Activated T-helper 2 cell treated with anti-CD3 and anti-CD28 coated beads, Interferon-gamma antibody, Interleukin-2, Interleukin-4, amounts not matched to agents 10 μg/mL and 5 μg/mL and 100 μg/mL, durations not matched to agents 14 hours and 24 hours and 36 hours (primary cell): ENCODE measurements around the gene SUMO3. TPM values are rescaled to one million over a fixed set of nuclear protein-coding genes. Genes with fewer than 3 reads are reported as not detected.

Experiments
- DNase-seq: peaks from one replicate; pipeline ENCODE4 v3.0.0; 2021; ENCODE audit warnings: low spot score
- H3K27ac Mint-ChIP-seq: one replicate; pipeline ENCODE4 v1.8.0; 2021; ENCODE audit warnings: mixed read lengths
- H3K27me3 Mint-ChIP-seq: one replicate; pipeline ENCODE4 v1.8.0; 2021; ENCODE audit warnings: low read depth, mixed read lengths
- H3K36me3 Mint-ChIP-seq: one replicate; pipeline ENCODE4 v1.8.0; 2021; ENCODE audit warnings: low read depth, mixed read lengths
- H3K4me1 Mint-ChIP-seq: one replicate; pipeline ENCODE4 v1.8.0; 2021; ENCODE audit warnings: low read depth, mixed read lengths
- H3K4me3 Mint-ChIP-seq: one replicate; pipeline ENCODE4 v1.8.0; 2021; ENCODE audit warnings: low read depth, mild to moderate bottlenecking, moderate library complexity, mixed read lengths
- H3K9me3 Mint-ChIP-seq: one replicate; pipeline ENCODE4 v1.8.0; 2021; ENCODE audit warnings: mixed read lengths
- intact Hi-C: fragments of 100-400 bp; cut with micrococcal nuclease; formaldehyde crosslinking; loops from one replicate; pipeline ENCODE4 v1.15.1; 2023
- total RNA-seq: library from RNA; stranded (reverse); gene quantifications from 2 replicates; pipeline ENCODE4 v1.2.3, GENCODE V29; 2022

Gene SUMO3
- total RNA-seq, 1 donor from 2014 or later: 87.0 TPM

DNA sequence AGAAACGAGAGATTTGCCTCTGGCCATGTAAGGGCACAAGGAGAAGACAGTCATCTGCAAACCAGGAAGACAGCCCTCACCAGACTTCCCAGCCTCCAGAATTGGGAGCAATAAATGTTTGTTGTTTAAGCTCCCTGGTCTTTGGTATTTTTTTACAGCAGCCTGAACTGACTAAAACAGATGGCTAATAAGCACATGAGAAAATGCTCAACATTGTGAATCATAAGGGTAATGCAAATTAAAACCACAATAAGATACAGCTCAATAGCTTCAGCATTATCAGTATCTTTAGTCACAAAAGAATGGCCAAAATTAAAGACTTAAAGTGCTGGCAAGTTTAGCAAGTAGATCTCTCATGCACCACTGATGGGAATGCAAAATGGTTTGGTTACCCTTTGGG lies 28.0 kb downstream of the SUMO3 start:
- Mint-ChIP-seq H3K4me3 (no peak overlapping the region), H3K9me3 (no peaks in the 10 kb centered on the region), H3K27me3 (no peaks in the 10 kb centered on the region), H3K27ac (no peak overlapping the region), H3K4me1 (peaks cover 30% of the 10 kb centered on the region), H3K36me3 (peaks cover 47% of the 10 kb centered on the region)
- intact Hi-C loops: no loop called here
- no peak for DNase-seq

GRCh38 chr21:44785620-44786335 lies 32.1 kb downstream of the SUMO3 start:
- H3K27ac Mint-ChIP-seq: no peak overlapping the region
- H3K9me3 Mint-ChIP-seq: no peaks in the 10 kb centered on the region
- H3K4me1 Mint-ChIP-seq: peaks cover 18% of the 10 kb centered on the region
- H3K4me3 Mint-ChIP-seq: no peak overlapping the region
- no peaks in the 10 kb centered on the region for H3K27me3 Mint-ChIP-seq
- peaks cover 38% of the 10 kb centered on the region for H3K36me3 Mint-ChIP-seq
- intact Hi-C loops: no loop called here
- DNase-seq: no peak

- no peak overlapping the region for H3K4me3 Mint-ChIP-seq
- H3K9me3 Mint-ChIP-seq: no peaks in the 10 kb centered on the region
- DNase-seq: no peak
- intact Hi-C loops: no loop called here
- H3K36me3 Mint-ChIP-seq: peaks cover 34% of the 10 kb centered on the region
- H3K27ac Mint-ChIP-seq: no peak overlapping the region
- peaks cover 16% of the 10 kb centered on the region for H3K4me1 Mint-ChIP-seq
- no peaks in the 10 kb centered on the region for H3K27me3 Mint-ChIP-seq
Observed at GRCh38 chr21:44784810-44785209, 33.1 kb downstream of the SUMO3 start.

- intact Hi-C loops: no loop called here
- H3K36me3 Mint-ChIP-seq: peaks cover 35% of the 10 kb centered on the region
- no peak overlapping the region for H3K27ac Mint-ChIP-seq
- no peaks in the 10 kb centered on the region for H3K9me3 Mint-ChIP-seq
- DNase-seq: no peak
- H3K27me3 Mint-ChIP-seq: no peaks in the 10 kb centered on the region
- H3K4me1 Mint-ChIP-seq: peaks cover 15% of the 10 kb centered on the region
- no peak overlapping the region for H3K4me3 Mint-ChIP-seq
Observed at GRCh38 chr21:44783020-44783696, 34.7 kb downstream of the SUMO3 start.

DNA sequence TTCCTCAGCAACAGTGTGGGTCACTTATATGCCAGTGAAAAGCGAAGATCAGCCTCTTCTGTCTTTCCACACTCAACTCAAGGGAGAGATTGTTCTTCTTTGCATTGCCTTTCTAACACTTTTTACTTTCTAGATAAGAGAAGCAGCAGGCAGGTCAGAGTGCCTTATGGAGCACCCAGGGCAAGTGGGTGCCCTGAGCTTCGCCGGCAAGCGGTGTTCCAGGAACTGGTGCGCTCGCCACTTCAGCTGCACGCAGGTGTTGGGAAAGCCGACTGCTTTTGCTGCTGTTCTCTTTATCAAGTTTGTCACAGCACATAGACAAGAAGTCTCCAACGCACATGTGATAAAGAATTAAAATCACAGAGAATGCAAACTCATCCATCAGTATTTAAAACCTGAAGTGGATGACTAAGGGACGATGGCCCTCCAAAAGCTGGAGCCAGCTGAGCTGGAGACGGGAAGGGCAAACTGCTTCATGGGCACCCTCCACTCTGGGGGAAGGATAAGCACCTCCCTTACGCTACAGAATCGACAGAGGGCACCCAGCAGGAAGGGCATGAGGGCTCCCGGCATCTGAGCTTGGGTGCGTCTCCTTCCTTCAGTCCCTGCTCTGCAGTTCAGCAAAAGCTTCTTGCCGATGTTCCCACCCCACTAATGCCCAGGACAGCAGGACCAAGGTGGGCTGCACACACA lies 36.9 kb downstream of the SUMO3 start:
- H3K4me1 Mint-ChIP-seq: peaks cover 17% of the 10 kb centered on the region
- no peaks in the 10 kb centered on the region for H3K9me3 Mint-ChIP-seq
- no peak overlapping the region for H3K4me3 Mint-ChIP-seq
- peaks cover 42% of the 10 kb centered on the region for H3K36me3 Mint-ChIP-seq
- intact Hi-C loops: no loop called here
- DNase-seq: no peak
- no peak overlapping the region for H3K27ac Mint-ChIP-seq
- H3K27me3 Mint-ChIP-seq: no peaks in the 10 kb centered on the region

- peaks cover 42% of the 10 kb centered on the region for H3K36me3 Mint-ChIP-seq
- intact Hi-C loops: no loop called here
Observed at GRCh38 chr21:44780137-44780502, 37.7 kb downstream of the SUMO3 start.

GRCh38 chr21:44779417-44780136 lies 38.3 kb downstream of the SUMO3 start:
- intact Hi-C loops: no loop called here
- Mint-ChIP-seq H3K9me3 (no peaks in the 10 kb centered on the region), H3K36me3 (peaks cover 47% of the 10 kb centered on the region), H3K4me3 (no peak overlapping the region), H3K4me1 (peaks cover 17% of the 10 kb centered on the region), H3K27ac (no peak overlapping the region), H3K27me3 (no peaks in the 10 kb centered on the region)
- no peak for DNase-seq

More at GRCh38 chr21:44780137-44780502, 37.7 kb downstream of the SUMO3 start:
- Mint-ChIP-seq H3K4me1 (peaks cover 17% of the 10 kb centered on the region), H3K4me3 (no peak overlapping the region), H3K9me3 (no peaks in the 10 kb centered on the region), H3K27me3 (no peaks in the 10 kb centered on the region), H3K27ac (no peak overlapping the region)
- no peak for DNase-seq

DNA sequence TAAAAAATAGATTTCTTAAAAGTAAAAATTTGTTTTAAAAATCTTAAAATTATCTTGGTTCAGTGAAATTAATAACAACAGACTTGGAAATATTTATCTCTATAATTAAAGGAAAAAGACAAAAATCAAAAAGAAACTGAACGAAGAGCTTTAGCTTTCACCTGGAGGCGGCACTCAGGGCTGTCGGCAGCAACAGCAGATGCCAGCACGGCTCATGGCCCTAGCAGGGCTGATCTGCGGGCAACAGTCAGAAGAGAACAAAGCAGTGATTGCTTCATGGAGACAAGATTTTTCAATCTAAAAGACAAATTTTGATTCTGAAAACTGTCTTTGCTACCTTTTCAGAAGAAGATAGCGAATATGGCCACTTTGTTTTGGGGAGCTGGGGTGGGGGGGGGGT lies 38.9 kb downstream of the SUMO3 start:
- no peaks in the 10 kb centered on the region for H3K27me3 Mint-ChIP-seq
- H3K27ac Mint-ChIP-seq: no peak overlapping the region
- no peak for DNase-seq
- intact Hi-C loops: no loop called here
- H3K36me3 Mint-ChIP-seq: peaks cover 49% of the 10 kb centered on the region
- H3K4me1 Mint-ChIP-seq: peaks cover 17% of the 10 kb centered on the region
- H3K9me3 Mint-ChIP-seq: no peaks in the 10 kb centered on the region
- no peak overlapping the region for H3K4me3 Mint-ChIP-seq

DNA sequence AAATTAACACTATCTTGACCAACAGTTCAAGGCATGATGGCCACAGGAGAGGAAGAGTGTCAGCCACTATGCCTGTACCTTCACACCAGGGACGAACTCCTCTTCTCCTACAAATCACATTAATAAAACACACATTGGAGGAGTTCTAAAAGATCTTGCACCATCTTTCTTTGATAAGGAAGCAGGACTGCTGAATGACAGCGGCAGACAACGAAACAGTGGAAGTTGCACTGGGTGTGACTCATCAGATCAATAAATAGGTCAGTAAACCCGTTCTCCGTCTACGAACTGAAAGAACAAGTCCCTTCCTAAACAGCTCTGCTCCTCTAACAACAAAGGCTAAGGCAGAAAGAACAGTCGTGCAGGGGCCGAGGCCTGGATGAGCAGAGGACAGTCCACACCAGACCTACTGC lies 39.4 kb downstream of the SUMO3 start:
- no peak overlapping the region for H3K4me3 Mint-ChIP-seq
- DNase-seq: no peak

DNA sequence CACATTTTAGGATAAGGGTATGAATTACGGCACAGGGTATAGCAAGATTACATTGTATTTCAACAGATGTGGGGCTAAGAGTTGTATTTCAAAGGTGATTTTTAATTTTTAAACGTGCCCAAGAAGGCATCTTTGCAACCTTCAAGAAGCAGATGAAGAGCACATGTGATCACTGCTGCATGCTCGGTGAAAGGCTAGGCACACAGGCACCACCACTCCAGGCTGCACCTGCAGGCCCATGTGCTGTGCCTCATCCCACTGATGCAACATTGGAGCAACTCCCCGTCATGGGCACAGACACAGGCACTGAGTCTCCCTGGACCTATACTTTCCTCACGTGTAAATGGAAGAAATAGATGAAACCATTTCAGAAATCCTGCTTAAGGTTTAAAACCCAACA lies 39.8 kb downstream of the SUMO3 start:
- intact Hi-C loops: no loop called here
- no peaks in the 10 kb centered on the region for H3K9me3 Mint-ChIP-seq
- no peak for DNase-seq
- no peaks in the 10 kb centered on the region for H3K27me3 Mint-ChIP-seq
- H3K4me1 Mint-ChIP-seq: peaks cover 14% of the 10 kb centered on the region
- no peak overlapping the region for H3K27ac Mint-ChIP-seq
- H3K4me3 Mint-ChIP-seq: no peak overlapping the region
- H3K36me3 Mint-ChIP-seq: peaks cover 47% of the 10 kb centered on the region

More for the DNA sequence above, 39.4 kb downstream of the SUMO3 start:
- H3K36me3 Mint-ChIP-seq: peaks cover 47% of the 10 kb centered on the region
- no peaks in the 10 kb centered on the region for H3K9me3 Mint-ChIP-seq
- no peaks in the 10 kb centered on the region for H3K27me3 Mint-ChIP-seq
- peaks cover 17% of the 10 kb centered on the region for H3K4me1 Mint-ChIP-seq
- H3K27ac Mint-ChIP-seq: no peak overlapping the region
- intact Hi-C loops: no loop called here

- Mint-ChIP-seq H3K36me3 (peaks cover 61% of the 10 kb centered on the region), H3K9me3 (no peaks in the 10 kb centered on the region), H3K4me1 (peaks cover 4% of the 10 kb centered on the region), H3K4me3 (no peak overlapping the region), H3K27ac (no peak overlapping the region), H3K27me3 (no peaks in the 10 kb centered on the region)
- DNase-seq: no peak
- intact Hi-C loops: no loop called here
Observed at GRCh38 chr21:44774972-44775371, 42.9 kb downstream of the SUMO3 start.

- Mint-ChIP-seq H3K27ac (no peak overlapping the region), H3K36me3 (peaks cover 72% of the 10 kb centered on the region)
- intact Hi-C loops: no loop called here
Observed at GRCh38 chr21:44773291-44773932, 44.5 kb downstream of the SUMO3 start.

More at GRCh38 chr21:44773291-44773932, 44.5 kb downstream of the SUMO3 start:
- Mint-ChIP-seq H3K9me3 (no peaks in the 10 kb centered on the region), H3K4me1 (peaks cover 2% of the 10 kb centered on the region), H3K27me3 (no peaks in the 10 kb centered on the region), H3K4me3 (no peak overlapping the region)
- DNase-seq: no peak
